ENCODE measurements around the gene EHD2.
A peak's percentile ranks its signal among the peaks of the same experiment; 100 is the strongest.
"Not testable (repeated sequence)": the region's sequence is repeated elsewhere in the genome, so short reads cannot be mapped to it uniquely, and the experiment has no call there.

The EHD2 gene

DNA sequence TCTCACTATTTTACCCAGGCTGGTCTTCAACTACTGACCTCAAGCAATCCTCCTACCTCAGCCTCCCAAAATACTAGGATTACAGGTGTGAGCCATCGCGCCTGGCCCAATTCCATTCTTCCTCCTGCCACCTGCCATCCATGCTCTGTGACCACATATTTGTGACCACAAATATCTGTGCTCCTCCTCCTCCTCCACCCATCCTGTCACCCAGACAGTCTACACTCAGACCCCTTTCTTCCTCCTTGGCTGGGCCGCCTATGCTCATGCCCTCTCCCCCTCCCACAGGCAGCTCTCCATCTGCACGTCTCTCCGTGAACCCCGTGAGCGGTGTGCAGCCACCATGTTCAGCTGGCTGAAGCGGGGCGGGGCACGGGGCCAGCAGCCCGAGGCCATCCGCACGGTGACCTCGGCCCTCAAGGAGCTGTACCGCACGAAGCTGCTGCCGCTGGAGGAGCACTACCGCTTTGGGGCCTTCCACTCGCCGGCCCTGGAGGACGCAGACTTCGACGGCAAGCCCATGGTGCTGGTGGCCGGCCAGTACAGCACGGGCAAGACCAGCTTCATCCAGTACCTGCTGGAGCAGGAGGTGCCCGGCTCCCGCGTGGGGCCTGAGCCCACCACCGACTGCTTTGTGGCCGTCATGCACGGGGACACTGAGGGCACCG lies 3.2 kb downstream of the EHD2 start:
- no peak for DNase-seq (ENCODE audit: low read depth, low spot score)

DNA sequence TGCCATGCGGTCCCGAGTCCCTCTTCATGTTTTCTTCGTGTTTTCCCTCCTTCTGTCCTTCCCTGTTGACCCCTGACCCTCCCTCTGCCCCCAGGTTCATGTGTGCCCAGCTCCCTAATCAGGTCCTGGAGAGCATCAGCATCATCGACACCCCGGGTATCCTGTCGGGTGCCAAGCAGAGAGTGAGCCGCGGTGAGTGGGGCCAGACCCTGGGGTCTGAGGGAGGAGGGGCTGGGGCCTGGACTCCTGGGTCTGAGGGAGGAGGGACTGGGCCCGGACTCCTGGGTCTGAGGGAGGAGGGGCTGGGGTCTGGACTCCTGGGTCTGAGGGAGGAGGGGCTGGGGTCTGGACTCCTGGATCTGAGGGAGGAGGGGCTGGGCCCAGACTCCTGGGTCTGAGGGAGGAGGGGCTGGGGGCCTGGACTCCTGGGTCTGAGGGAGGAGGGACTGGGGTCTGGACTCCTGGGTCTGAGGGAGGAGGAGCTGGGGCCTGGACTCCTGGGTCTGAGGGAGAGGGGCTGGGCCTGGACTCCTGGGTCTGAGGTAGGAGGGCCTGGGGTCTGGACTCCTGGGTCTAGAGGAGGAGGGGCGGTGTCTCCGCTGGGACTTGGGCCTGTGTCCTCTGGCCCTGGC lies 5.3 kb downstream of the EHD2 start:
- not testable (repeated sequence) for DNase-seq (ENCODE audit: low read depth, low spot score)

DNA sequence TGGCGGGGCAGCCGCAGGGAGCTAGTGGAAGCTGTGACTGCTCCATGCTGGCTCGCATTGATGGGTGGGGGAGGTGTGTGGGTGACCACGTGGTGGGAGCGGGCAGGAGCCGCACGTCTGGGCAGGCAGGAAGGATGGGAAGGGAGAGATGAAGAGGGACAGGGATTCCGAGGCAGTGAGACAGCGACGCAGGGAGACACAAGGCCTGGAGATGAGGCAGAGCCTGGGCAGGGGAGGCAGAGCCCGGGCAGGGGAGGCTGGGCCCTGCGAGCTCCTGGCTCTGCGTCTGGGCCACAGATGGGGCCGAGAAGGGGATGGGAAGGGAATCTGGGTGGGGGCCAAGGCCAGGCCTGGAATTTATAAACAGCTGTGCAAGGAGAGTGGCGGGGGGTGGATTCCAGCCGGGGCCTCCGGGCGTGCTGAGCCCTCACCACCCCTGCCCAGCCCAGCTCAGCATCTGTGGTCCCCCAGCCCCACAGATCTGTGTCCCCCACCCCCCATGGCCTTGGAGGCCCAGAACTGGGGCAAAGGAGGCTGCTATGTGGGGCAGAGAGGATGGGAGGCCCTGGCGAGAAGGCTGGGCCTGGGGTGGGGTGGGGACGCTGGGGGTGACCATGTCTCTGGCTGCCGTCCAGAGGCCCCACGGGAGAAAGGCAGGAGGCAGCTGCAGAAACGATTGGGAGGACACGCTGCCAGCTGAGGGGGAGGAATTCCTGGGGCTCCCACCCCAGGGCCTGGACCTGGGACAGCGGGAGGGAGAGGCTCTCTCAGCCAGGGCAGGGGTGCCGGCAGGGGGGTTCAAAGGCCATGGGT lies 6.0 kb downstream of the EHD2 start:
- DNase-seq (ENCODE audit: low read depth, low spot score) = peak; percentile 82

DNA sequence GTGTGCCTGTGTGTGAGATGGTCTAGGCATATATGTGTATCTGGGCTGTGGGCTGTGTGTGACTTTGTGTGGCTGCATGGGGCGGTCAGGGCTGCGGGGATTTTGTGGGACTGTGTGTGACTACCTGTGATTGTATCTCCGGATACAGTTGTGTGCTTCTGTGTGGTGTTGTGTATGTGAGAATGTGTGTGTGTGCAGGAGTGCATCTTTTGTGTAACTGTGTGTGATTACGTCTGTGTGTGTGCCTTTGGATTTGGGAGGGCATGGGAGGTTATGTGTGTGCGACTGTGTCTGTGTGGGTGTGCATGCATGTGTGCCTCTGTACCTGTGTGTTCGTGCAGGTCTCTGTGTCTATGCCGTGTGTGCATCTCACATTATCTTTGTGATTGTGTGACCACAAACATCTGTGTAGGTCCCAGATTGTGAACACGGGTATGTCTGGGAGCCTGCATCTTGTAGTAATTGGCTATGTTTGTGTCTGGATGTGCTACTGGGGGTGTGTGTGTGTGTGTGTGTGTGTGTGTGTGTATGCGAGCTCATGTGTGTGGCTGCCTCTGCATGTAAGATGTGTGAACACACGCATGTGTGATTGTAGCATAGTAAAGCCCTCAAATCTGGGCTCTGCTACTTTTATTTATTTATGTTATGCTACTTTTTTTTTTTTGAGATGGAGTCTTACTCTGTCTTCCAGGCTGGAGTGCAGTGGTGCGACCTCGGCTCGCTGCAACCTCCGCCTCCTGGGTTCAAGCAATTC lies 7.6 kb downstream of the EHD2 start:
- DNase-seq (ENCODE audit: low read depth, low spot score) = no peak

DNA sequence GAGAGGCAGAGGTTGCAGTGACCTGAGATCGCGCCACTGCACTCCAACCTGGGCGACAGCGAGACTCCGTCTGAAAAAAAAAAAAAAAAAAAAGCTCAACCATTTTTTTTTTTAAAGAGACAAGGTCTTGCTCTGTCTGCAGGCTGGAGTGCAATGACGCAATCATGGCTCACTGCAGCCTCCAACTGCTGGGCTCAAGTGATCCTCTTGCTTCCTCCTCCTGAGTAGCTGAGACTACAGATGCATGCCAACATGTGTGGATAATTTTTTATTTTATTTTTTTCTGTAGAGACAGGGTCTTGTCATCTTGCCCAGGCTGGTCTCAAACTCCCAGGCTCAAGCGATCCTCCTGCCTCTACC lies 10.3 kb downstream of the EHD2 start:
- no peak for DNase-seq (ENCODE audit: low read depth, low spot score)

DNA sequence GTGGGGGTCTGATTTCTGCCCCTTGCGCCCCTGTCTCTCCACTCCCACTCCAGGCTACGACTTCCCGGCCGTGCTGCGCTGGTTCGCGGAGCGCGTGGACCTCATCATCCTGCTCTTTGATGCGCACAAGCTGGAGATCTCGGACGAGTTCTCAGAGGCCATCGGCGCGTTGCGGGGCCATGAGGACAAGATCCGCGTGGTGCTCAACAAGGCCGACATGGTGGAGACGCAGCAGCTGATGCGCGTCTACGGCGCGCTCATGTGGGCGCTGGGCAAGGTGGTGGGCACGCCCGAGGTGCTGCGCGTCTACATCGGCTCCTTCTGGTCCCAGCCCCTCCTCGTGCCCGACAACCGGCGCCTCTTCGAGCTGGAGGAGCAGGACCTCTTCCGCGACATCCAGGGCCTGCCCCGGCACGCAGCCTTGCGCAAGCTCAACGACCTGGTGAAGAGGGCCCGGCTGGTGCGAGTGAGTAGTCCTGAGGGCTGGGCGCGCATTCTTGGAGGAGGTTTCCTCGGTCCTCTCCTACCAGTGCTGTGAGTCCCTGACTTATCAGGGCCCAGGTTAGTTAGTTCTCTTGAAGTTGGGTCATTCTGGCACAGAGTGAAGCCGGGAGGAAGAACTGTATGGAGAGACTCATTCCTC lies 12.7 kb downstream of the EHD2 start:
- no peak for DNase-seq (ENCODE audit: low read depth, low spot score)

DNA sequence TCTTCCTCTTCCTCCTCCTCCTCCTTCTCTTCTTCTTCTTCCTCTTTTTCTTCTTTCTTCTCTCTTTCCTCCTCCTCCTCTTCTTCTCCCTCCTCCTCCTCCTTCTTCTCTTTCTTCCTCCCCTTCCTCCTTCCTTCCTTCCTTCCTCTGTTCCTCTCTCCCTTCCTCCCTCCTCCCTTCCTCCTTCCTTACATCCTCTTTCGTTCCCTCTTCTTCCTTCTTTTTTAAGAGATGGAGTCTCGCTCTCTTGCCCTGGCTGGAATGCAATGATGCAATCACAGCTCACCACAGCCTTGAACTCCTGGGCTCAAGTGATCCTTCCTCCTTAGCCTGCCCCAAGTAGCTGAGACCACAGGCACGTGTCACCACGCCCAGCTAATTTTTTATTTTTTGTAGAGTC lies 13.2 kb downstream of the EHD2 start:
- no peak for DNase-seq (ENCODE audit: low read depth, low spot score)

DNA sequence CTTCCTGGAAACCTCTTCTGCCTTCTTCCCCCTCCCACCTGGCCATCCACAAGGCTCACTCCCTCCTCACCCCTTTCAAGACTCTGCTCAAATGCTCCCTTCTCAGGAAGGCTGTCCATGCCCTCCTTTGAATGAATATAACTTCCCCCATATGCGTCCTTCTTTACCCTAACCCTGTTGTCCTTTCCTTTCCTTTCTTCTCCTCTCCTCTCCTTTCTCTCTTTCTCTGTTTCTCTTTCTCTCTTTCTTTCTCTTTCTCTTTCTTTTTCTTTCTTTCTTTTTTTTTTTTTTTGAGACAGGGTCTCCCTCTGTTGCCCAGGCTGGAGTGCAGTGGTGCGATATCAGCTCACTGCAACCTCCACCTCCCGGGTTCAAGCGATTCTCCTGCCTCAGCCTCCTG lies 15.1 kb downstream of the EHD2 start:
- not testable (repeated sequence) for DNase-seq (ENCODE audit: low read depth, low spot score)

DNA sequence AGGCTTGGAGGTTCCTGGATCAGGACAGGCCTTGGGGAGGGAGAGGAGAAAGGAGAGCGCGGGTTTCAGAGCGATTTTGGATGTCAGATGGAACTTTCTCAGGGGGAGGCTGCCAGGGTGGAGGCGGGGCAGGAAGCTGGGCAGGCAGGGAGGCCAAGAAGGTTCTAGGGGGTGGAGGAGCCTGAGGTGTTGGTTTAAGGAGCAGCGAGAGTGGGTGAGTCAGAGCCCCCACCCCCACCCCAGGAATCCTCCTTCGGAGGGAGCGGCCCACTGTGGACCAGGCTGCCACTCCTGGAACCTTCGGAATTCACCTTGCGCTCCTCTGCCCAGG lies 16.2 kb downstream of the EHD2 start:
- DNase-seq (ENCODE audit: low read depth, low spot score) = peak; percentile 90

DNA sequence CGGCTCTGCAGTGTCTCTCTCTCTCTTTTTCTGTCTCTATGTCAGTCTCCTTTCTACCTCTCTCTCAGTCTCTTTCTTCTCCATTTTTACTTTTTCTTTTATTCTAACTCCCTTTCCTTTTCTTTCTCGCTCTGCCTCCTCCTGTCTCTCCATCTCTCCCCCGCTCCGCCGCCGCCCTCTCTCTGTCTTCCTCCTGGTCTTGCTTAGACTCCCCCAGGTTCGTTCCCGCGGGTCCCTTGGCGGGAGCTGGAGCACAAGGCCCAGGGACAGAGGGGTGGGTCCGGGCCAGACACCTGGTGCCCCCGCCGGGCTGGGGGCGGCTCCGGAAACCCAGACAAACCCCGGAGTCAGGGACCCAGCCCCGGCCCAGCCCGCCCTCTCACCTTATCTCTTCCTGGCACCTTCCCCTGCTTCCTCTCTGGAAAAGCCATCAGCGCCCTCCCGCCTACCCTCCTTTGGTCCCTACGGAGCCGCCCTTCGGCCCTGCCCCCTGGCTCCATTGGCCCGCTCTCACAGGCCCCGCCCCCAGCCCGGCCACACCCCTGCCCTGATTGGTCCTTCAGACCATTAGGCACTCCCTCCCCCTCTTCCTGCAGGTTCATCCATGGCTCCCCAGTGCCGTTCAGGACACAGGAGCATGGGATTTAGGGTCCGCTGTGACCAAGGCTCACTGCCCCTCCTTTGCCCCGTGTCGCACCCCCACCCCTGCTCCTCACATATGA lies 16.7 kb downstream of the EHD2 start:
- DNase-seq (ENCODE audit: low read depth, low spot score) = peak; percentile 84

DNA sequence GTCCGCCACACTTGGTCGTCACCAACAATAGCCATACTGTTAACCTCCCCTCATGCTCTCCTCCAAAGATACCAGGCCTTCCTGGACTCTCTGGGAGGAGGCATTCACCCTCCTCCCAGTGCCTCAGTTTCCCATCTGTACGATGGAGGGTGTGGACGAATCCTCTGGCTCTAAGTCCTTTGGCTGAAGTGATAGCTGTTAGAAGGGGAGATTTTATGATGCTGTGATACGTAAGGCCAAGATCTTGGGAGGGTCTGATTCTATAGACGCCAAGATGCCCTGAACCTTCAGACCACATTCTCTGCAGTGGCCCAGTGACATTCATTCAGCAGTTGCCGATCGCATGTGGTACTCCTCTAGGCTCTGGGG lies 17.3 kb downstream of the EHD2 start:
- no peak for DNase-seq (ENCODE audit: low read depth, low spot score)

DNA sequence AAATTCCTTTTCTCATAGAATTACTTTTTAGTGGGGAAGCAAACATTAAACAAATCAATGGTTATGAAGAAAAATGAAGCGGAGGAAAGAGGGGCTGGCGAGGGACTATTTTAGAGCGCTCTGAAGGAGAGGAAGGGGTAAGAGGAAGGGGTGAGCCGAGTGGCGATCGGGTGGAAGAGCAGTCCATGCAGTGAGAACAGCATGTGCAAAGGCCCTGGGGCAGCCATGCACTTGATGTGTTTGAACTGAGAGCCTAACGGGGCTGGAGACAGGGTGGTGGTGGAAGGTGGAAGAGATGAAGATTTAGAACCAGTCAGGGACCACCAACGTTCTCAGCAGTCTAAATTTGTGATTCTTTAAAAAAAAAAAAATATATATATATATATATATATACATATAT lies 17.7 kb downstream of the EHD2 start:
- no peak for DNase-seq (ENCODE audit: low read depth, low spot score)

DNA sequence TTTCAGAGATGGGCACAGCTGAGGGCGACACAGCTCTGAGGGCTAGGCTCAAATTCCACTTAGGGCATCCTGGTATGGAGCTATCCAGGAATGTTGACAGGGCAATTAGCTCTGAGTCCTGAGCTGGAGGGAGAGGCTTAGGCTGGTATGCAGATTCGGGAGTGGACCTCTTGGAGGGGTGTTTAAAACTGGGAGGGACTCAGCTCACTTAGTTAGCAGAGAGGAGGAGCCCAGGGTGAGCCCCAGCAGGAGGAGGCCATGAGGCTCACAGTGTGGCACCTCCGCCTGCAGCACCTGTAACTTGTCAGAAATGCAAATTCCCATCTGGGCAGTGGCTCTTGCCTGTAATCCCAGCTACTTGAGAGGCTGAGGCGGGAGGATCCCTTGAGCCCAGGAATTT lies 21.9 kb downstream of the EHD2 start:
- peak; percentile 84 for DNase-seq (ENCODE audit: low read depth, low spot score)

DNA sequence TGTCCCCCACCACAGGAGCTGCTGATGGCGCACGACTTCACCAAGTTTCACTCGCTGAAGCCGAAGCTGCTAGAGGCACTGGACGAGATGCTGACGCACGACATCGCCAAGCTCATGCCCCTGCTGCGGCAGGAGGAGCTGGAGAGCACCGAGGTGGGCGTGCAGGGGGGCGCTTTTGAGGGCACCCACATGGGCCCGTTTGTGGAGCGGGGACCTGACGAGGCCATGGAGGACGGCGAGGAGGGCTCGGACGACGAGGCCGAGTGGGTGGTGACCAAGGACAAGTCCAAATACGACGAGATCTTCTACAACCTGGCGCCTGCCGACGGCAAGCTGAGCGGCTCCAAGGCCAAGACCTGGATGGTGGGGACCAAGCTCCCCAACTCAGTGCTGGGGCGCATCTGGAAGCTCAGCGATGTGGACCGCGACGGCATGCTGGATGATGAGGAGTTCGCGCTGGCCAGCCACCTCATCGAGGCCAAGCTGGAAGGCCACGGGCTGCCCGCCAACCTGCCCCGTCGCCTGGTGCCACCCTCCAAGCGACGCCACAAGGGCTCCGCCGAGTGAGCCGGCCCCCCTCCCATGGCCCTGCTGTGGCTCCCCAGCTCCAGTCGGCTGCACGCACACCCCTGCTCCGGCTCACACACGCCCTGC lies 27.8 kb downstream of the EHD2 start:
- no peak for DNase-seq (ENCODE audit: low read depth, low spot score)

DNA sequence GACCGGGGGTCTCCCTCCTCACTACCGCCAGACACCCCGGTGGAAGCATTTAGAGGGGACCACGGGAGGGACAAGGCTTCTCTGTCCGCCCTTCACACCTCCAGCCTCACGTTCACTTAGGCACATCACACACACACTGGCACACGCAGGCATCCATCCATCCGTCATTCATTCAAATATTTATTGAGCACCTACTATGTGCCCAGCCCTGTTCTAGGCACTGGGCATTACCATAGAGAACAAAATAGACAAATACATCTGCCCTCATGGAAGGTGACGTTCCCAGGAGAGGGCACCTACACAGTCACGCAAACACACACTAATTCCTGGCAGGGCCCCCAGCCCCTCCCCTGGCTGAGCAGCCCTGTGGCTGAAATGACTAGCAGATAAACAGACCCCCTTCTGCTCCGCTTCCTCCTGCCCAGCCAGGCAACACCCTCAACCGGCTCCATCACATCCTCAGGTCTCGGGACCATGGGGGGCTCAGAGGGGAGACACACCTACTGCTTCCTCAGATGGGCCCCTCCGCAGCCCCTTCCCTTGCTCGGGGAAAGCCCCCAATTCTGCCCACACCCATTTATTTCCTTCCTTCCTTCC lies 28.4 kb downstream of the EHD2 start:
- no peak for DNase-seq (ENCODE audit: low read depth, low spot score)

DNA sequence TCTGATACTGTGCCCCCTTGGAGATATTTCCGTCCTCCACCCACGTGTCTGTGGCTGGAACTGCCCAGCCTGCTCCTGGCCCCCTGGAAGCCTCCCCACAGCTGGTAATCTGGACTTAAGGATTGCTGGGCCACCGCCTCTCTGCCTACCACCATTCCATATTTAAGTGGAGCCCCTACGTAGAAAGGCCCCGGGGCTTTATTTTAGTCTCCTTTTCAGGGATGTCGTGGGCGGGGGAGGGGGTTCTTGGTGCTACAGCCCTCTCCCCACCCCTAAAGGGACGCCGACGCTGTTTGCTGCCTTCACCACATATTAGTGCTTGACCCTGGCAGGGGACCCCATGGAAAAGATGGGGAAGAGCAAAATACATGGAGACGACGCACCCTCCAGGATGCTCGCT lies 29.4 kb downstream of the EHD2 start:
- peak; percentile 36 for DNase-seq (ENCODE audit: low read depth, low spot score)

DNA sequence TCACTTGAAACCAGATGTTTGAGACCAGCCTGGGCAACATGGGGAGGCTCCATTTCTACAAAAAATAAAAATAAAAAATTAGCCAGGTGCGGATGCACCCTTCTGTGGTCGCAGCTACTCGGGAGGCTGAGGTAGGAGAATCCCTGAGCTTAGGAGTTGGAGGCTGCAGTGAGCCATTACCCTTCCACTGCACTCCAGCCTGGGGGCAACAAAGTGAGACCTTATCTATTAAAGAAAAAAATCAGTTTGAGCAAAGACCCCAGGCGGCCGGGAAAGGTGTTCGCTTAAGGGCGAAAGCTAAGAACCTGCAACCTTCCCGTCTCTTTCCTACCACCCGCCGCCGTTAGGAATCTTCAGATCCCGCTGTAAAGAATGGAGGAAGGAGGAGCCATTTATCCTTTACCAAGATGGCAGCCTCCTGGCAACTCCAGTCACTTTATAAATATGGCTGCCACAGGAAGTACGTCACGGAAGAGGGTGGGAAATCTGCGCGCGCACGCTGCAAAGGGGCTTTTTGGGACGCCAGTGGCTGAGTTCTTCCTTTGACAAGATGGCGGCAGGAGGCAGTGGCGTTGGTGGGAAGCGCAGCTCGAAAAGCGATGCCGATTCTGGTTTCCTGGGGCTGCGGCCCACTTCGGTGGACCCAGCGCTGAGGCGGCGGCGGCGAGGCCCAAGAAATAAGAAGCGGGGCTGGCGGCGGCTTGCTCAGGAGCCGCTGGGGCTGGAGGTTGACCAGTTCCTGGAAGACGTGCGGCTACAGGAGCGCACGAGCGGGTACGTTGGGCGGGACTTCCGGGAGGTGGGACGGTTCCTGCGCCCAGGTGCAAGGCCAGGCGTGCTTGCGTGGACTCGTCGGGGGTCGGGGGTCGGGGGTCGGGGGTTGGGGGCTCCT lies 32.0 kb downstream of the EHD2 start, which contains the start of gene NOP53:
TSS of gene NOP53 (plus strand) at position 537 of the 892 bp plus-strand sequence. CDS start at position 551, 14 bp downstream.
- DNase-seq (ENCODE audit: low read depth, low spot score) = peak; percentile 99

DNA sequence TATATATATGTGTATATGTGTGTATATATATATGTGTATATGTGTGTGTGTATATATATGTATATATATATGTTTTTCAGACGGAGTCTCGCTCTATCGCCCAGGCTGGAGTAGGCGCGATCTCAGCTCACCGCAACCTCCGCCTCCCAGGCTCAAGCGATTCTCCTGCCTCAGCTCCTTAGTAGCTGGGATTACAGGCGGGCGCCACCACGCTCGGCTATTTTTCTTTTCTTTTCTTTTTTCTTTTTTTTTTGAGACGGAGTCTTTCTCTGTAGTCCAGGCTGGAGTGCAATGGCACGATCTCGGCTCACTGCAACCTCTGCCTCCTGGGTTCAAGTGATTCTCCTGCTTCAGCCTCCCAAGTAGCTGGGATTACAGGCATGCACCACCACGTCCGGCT lies 32.9 kb downstream of the EHD2 start:
- not testable (repeated sequence) for DNase-seq (ENCODE audit: low read depth, low spot score)

DNA sequence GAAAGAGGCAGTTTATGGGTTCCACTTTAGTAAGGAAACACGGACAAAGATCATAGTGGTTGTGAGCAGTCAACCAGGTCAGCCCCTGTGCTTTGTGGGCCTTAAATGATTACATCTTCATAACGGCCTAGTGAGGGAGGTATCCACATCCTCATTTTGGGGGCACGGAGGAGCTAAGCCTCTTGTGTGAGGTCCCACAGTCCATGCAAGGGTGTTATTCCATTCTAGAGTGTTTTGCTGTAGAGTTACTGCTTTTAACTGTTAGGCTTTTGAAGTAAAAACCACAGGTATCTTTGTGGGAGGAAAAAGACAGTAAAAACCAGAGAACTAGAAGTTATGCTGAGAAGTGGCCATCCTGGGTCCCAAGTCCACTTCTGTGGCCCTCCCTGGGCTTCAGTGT lies 36.1 kb downstream of the EHD2 start:
- DNase-seq (ENCODE audit: low read depth, low spot score) = no peak

Data from ELF-1 (cell line).